SJCRH30 (cell line): ENCODE results near the gene MALT1. TPM values are rescaled to one million over a fixed set of nuclear protein-coding genes. Genes with fewer than 3 reads are reported as not detected.
"Not testable (repeated sequence)": the region's sequence is repeated elsewhere in the genome, so short reads cannot be mapped to it uniquely, and the experiment has no call there.

ENCODE experiments used
- DNase-seq, 2 experiments: peaks; one replicate each; pipeline ENCODE4 v3.0.0-alpha.2; 2015 to 2020
- H3K27ac ChIP-seq: fragments of 250-450 bp; sonication (Bioruptor Pico); 2 replicates; pipeline ENCODE4 v1.5.1; 2020; ENCODE audit warnings: mild to moderate bottlenecking, moderate library complexity
- H3K27me3 ChIP-seq: fragments of 250-450 bp; sonication (Bioruptor Pico); 2 replicates; pipeline ENCODE4 v1.5.1; 2020; ENCODE audit warnings: mild to moderate bottlenecking, moderate library complexity
- H3K36me3 ChIP-seq: fragments of 250-450 bp; sonication (Bioruptor Pico); 2 replicates; pipeline ENCODE4 v1.5.1; 2020; ENCODE audit warnings: mild to moderate bottlenecking, moderate library complexity
- H3K4me1 ChIP-seq: fragments of 250-450 bp; sonication (Bioruptor Pico); 2 replicates; pipeline ENCODE4 v1.5.1; 2020; ENCODE audit warnings: mild to moderate bottlenecking, moderate library complexity
- H3K4me3 ChIP-seq: fragments of 250-450 bp; sonication (Bioruptor Pico); 2 replicates; pipeline ENCODE4 v1.5.1; 2020; ENCODE audit warnings: mild to moderate bottlenecking, moderate library complexity
- H3K9me3 ChIP-seq: fragments of 250-450 bp; sonication (Bioruptor Pico); replicated peaks from 2 replicates; pipeline ENCODE4 v1.5.1; 2020; ENCODE audit warnings: mild to moderate bottlenecking, moderate library complexity
- total RNA-seq: library from RNA; depleted of rRNA; stranded (reverse); fragments of >200 nt; shearing (Covaris generic); gene quantifications from 2 replicates; pipeline ENCODE4 v1.2.3, GENCODE V29; 2014

Gene MALT1
- total RNA-seq, 1 experiment from 2014 or later, result 12.2 TPM

GRCh38 chr18:58643557-58643956 lies 27.7 kb upstream of the MALT1 start:
- not testable (repeated sequence) for DNase-seq, H3K9me3 ChIP-seq

GRCh38 chr18:58645398-58645797 lies 25.9 kb upstream of the MALT1 start:
- no peak overlapping the region for H3K4me3 ChIP-seq
- no peaks in the 10 kb centered on the region for H3K4me1 ChIP-seq
- H3K36me3 ChIP-seq, result no peaks in the 10 kb centered on the region
- H3K27me3 ChIP-seq, result no peaks in the 10 kb centered on the region
- no peak for DNase-seq
- H3K9me3 ChIP-seq, result no peaks in the 10 kb centered on the region
- no peak overlapping the region for H3K27ac ChIP-seq

More at GRCh38 chr18:58643557-58643956, 27.7 kb upstream of the MALT1 start:
- H3K27me3 ChIP-seq, H3K36me3 ChIP-seq, H3K27ac ChIP-seq, H3K4me3 ChIP-seq, H3K4me1 ChIP-seq: not testable (repeated sequence)

GRCh38 chr18:58646334-58646862 lies 24.9 kb upstream of the MALT1 start:
- H3K27me3 ChIP-seq, result no peaks in the 10 kb centered on the region
- no peaks in the 10 kb centered on the region for H3K4me1 ChIP-seq
- H3K4me3 ChIP-seq, result no peak overlapping the region
- no peak overlapping the region for H3K27ac ChIP-seq
- DNase-seq, result no peak
- H3K9me3 ChIP-seq, result no peaks in the 10 kb centered on the region
- no peaks in the 10 kb centered on the region for H3K36me3 ChIP-seq

- Histone ChIP-seq H3K9me3 (no peaks in the 10 kb centered on the region), H3K27me3 (no peaks in the 10 kb centered on the region), H3K36me3 (no peaks in the 10 kb centered on the region), H3K4me3 (no peak overlapping the region), H3K27ac (no peak overlapping the region), H3K4me1 (no peaks in the 10 kb centered on the region)
- DNase-seq, result no peak
These were observed 21.1 kb upstream of the MALT1 start for GRCh38 chr18:58649966-58650816.

GRCh38 chr18:58650830-58651229 lies 20.4 kb upstream of the MALT1 start:
- H3K9me3 ChIP-seq, H3K4me3 ChIP-seq, H3K36me3 ChIP-seq, DNase-seq, H3K4me1 ChIP-seq, H3K27ac ChIP-seq, H3K27me3 ChIP-seq: not testable (repeated sequence)

GRCh38 chr18:58653144-58653722 lies 18.0 kb upstream of the MALT1 start:
- H3K4me1 ChIP-seq, DNase-seq, H3K4me3 ChIP-seq, H3K27me3 ChIP-seq, H3K27ac ChIP-seq, H3K9me3 ChIP-seq, H3K36me3 ChIP-seq: not testable (repeated sequence)

GRCh38 chr18:58653814-58654509 lies 17.3 kb upstream of the MALT1 start:
- Histone ChIP-seq H3K4me1 (no peaks in the 10 kb centered on the region), H3K27me3 (no peaks in the 10 kb centered on the region), H3K9me3 (no peaks in the 10 kb centered on the region), H3K27ac (no peak overlapping the region), H3K4me3 (no peak overlapping the region), H3K36me3 (no peaks in the 10 kb centered on the region)
- no peak for DNase-seq

- H3K4me1 ChIP-seq, result no peaks in the 10 kb centered on the region
- no peak for DNase-seq
- no peaks in the 10 kb centered on the region for H3K9me3 ChIP-seq
- no peak overlapping the region for H3K4me3 ChIP-seq
- no peaks in the 10 kb centered on the region for H3K36me3 ChIP-seq
- H3K27me3 ChIP-seq, result no peaks in the 10 kb centered on the region
- H3K27ac ChIP-seq, result no peak overlapping the region
These were observed 16.2 kb upstream of the MALT1 start for GRCh38 chr18:58654896-58655614.

- Histone ChIP-seq H3K4me1 (no peaks in the 10 kb centered on the region), H3K36me3 (no peaks in the 10 kb centered on the region), H3K27me3 (no peaks in the 10 kb centered on the region), H3K9me3 (no peaks in the 10 kb centered on the region), H3K27ac (no peak overlapping the region), H3K4me3 (no peak overlapping the region)
- DNase-seq, result no peak
These were observed 14.2 kb upstream of the MALT1 start for GRCh38 chr18:58657081-58657480.

GRCh38 chr18:58657494-58657893 lies 13.8 kb upstream of the MALT1 start:
- Histone ChIP-seq H3K4me3 (no peak overlapping the region), H3K27ac (no peak overlapping the region), H3K36me3 (no peaks in the 10 kb centered on the region), H3K27me3 (no peaks in the 10 kb centered on the region), H3K9me3 (no peaks in the 10 kb centered on the region), H3K4me1 (no peaks in the 10 kb centered on the region)
- DNase-seq, result no peak

- Histone ChIP-seq H3K27ac (no peak overlapping the region), H3K4me3 (no peak overlapping the region), H3K9me3 (no peaks in the 10 kb centered on the region), H3K4me1 (no peaks in the 10 kb centered on the region), H3K36me3 (no peaks in the 10 kb centered on the region), H3K27me3 (no peaks in the 10 kb centered on the region)
- no peak for DNase-seq
These were observed 11.6 kb upstream of the MALT1 start for GRCh38 chr18:58659691-58660090.

- H3K9me3 ChIP-seq, result no peaks in the 10 kb centered on the region
- DNase-seq, result no peak
- no peaks in the 10 kb centered on the region for H3K36me3 ChIP-seq
- H3K4me3 ChIP-seq, result no peak overlapping the region
- no peaks in the 10 kb centered on the region for H3K27me3 ChIP-seq
- no peak overlapping the region for H3K27ac ChIP-seq
- H3K4me1 ChIP-seq, result no peaks in the 10 kb centered on the region
These were observed 10.3 kb upstream of the MALT1 start for GRCh38 chr18:58660915-58661314.

GRCh38 chr18:58661423-58661822 lies 9.8 kb upstream of the MALT1 start:
- H3K9me3 ChIP-seq, result no peaks in the 10 kb centered on the region
- no peak for DNase-seq
- H3K27me3 ChIP-seq, result no peaks in the 10 kb centered on the region
- H3K27ac ChIP-seq, result no peak overlapping the region
- H3K4me1 ChIP-seq, result no peaks in the 10 kb centered on the region
- no peaks in the 10 kb centered on the region for H3K36me3 ChIP-seq
- H3K4me3 ChIP-seq, result no peak overlapping the region

- DNase-seq, result no peak
- H3K27me3 ChIP-seq, result no peaks in the 10 kb centered on the region
- H3K27ac ChIP-seq, result no peak overlapping the region
- H3K9me3 ChIP-seq, result no peaks in the 10 kb centered on the region
- H3K36me3 ChIP-seq, result no peaks in the 10 kb centered on the region
- no peak overlapping the region for H3K4me3 ChIP-seq
- H3K4me1 ChIP-seq, result no peaks in the 10 kb centered on the region
These were observed 9.1 kb upstream of the MALT1 start for GRCh38 chr18:58662118-58662517.

GRCh38 chr18:58666176-58666575 lies 5.1 kb upstream of the MALT1 start:
- no peaks in the 10 kb centered on the region for H3K36me3 ChIP-seq
- no peaks in the 10 kb centered on the region for H3K9me3 ChIP-seq
- no peak for DNase-seq
- peaks cover 4% of the 10 kb centered on the region; the same call in 1 of the 2 replicates for H3K4me1 ChIP-seq
- H3K27me3 ChIP-seq, result no peaks in the 10 kb centered on the region
- H3K27ac ChIP-seq, result no peak overlapping the region
- H3K4me3 ChIP-seq, result no peak overlapping the region
